ENCODE results near the gene SSPN. TPM values are rescaled to one million over a fixed set of nuclear protein-coding genes. Genes with fewer than 3 reads are reported as not detected.

The SSPN gene
- total and polyA plus RNA-seq, 4 donors: 1.2 to 11.4 (median 6.2) TPM

DNA sequence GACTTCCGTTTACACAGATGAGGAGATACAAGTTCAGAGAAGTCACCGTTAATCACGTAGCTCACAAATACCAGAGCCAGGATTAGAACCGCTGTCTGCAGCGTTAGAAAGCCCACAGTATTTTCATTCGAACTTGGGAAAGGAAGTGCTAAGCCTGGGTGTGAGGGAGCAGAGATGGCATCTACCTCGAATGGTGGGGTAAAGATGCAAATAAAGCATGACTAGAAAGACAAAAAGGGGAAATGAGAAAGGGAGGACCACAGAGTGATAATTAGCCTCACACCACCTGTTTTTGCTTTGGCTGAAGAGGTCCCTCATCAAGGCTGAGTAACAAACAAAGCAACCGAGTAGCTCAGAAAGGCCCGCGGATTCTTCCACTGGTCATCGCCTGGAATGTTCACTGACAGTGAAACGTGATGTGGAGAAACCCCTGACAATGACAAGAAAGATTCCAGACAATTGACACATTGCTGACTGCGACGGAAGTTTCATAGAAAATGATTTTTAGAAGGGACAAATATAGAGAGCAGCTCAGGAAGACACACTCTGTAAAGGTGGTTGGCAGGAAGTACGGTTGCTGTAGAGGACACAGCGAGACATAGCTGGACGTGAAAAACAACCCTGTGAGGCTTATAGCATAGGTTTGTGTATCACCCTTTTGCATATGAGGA, 39.0 kb upstream of the SSPN start:
- Histone ChIP-seq H3K27me3 (ENCODE audit: control insufficient read depth in 3 of 3, insufficient read depth in 3 of 3, low read length in 2 of 3) (no peaks in the 10 kb centered on the region), H3K9ac (ENCODE audit: insufficient read depth in 1 of 2, low read length in 2 of 2) (no peak overlapping the region), H3K4me3 (no peak overlapping the region), H3K4me1 (ENCODE audit: control insufficient read depth in 5 of 5, insufficient read depth in 5 of 5, low read length in 5 of 5) (peaks cover 0 to 9% (median 0%) of the 10 kb centered on the region in 5 donors), H3K27ac (ENCODE audit: low read depth in 1 of 2, low read length in 1 of 2) (no peak overlapping the region), H3K9me3 (ENCODE audit: control insufficient read depth in 4 of 4, insufficient read depth in 3 of 4, low read length in 3 of 4) (no peaks in the 10 kb centered on the region), H3K36me3 (ENCODE audit: control insufficient read depth in 4 of 4, insufficient read depth in 4 of 4, low read length in 4 of 4) (no peaks in the 10 kb centered on the region)
- TF ChIP-seq, protein P1, sequence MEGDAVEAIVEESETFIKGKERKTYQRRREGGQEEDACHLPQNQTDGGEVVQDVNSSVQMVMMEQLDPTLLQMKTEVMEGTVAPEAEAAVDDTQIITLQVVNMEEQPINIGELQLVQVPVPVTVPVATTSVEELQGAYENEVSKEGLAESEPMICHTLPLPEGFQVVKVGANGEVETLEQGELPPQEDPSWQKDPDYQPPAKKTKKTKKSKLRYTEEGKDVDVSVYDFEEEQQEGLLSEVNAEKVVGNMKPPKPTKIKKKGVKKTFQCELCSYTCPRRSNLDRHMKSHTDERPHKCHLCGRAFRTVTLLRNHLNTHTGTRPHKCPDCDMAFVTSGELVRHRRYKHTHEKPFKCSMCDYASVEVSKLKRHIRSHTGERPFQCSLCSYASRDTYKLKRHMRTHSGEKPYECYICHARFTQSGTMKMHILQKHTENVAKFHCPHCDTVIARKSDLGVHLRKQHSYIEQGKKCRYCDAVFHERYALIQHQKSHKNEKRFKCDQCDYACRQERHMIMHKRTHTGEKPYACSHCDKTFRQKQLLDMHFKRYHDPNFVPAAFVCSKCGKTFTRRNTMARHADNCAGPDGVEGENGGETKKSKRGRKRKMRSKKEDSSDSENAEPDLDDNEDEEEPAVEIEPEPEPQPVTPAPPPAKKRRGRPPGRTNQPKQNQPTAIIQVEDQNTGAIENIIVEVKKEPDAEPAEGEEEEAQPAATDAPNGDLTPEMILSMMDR (IDR thresholded peaks at IDR 0.05; ENCODE audit: control extremely low read depth, extremely low read depth): no peak
- ATAC-seq (ENCODE audit: insufficient read depth, low FRiP score) (no peak), DNase-seq (no peak)
- 76 to 80% methylated on average over 17 of the region's 17 CpGs for WGBS, 2 donors

DNA sequence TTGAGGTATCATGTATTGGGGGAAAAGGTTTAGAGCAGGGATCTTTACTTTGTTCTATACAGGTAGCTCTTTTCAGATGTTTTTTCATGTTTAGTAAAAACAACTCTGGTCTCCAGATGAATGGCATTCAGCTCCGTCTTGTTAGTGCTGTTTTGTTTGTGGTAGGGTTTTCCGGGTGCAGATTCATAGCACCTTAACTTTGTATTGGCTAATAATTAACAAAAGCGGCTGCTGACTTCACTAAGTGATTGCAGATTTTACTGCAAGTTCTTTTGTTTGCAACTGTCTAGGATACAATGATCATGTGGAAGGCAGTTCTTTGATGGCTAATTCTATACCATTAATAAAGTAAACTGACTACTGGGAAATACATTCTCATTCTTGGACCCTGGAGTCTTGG, 38.4 kb upstream of the SSPN start:
- ATAC-seq (ENCODE audit: insufficient read depth, low FRiP score) (no peak), DNase-seq (no peak)
- Histone ChIP-seq H3K9ac (ENCODE audit: insufficient read depth in 1 of 2, low read length in 2 of 2) (no peak overlapping the region), H3K27me3 (ENCODE audit: control insufficient read depth in 3 of 3, insufficient read depth in 3 of 3, low read length in 2 of 3) (no peaks in the 10 kb centered on the region), H3K27ac (ENCODE audit: low read depth in 1 of 2, low read length in 1 of 2) (no peak overlapping the region), H3K36me3 (ENCODE audit: control insufficient read depth in 4 of 4, insufficient read depth in 4 of 4, low read length in 4 of 4) (no peaks in the 10 kb centered on the region), H3K9me3 (ENCODE audit: control insufficient read depth in 4 of 4, insufficient read depth in 3 of 4, low read length in 3 of 4) (no peaks in the 10 kb centered on the region), H3K4me3 (no peak overlapping the region), H3K4me1 (ENCODE audit: control insufficient read depth in 5 of 5, insufficient read depth in 5 of 5, low read length in 5 of 5) (peaks cover 0 to 7% (median 0%) of the 10 kb centered on the region in 5 donors)
- TF ChIP-seq, protein P1 (IDR thresholded peaks at IDR 0.05; ENCODE audit: control extremely low read depth, extremely low read depth): no peak
- 53 to 63% methylated on average over 3 of the region's 3 CpGs for WGBS, 2 donors

DNA sequence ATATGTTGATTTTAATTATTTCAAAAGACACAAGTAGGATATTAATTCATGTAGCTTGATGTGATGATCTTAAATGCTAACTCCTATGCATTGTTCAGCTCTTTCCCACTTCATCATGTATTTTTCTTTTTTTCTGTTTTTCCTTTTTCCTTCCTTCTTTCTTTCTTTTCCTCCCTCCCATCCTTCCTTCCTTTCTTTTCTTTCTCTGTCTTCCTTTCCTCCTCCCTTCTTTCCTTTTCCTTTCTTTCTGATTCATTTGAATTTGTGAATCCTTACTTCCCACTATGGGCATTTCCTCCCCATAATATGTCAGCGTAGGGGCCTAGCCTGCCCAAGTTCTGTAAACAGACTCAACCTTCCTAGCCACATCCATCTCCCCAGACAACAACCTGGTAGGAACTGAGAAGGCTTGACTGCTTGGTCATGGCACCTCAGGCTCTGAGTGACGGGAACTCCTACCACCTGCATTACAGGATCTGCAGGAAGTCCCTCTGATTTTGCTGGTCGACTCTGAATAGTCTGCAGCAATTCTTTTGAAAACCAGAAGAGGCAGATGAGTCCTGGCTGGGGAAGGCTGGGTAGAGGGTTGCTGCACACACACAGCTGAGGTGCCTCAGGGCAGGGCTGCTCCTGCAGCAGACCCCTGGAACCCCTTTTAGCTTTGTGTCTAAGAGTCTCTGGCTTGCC, 37.2 kb upstream of the SSPN start:
- TF ChIP-seq, protein P1 (IDR thresholded peaks at IDR 0.05; ENCODE audit: control extremely low read depth, extremely low read depth): no peak

More for the DNA sequence above, 37.2 kb upstream of the SSPN start:
- H3K27me3 ChIP-seq (ENCODE audit: control insufficient read depth in 3 of 3, insufficient read depth in 3 of 3, low read length in 2 of 3): no peaks in the 10 kb centered on the region
- H3K27ac ChIP-seq (ENCODE audit: low read depth in 1 of 2, low read length in 1 of 2): no peak overlapping the region
- no peak for ATAC-seq (ENCODE audit: insufficient read depth, low FRiP score)
- WGBS, 2 donors: 66 to 67% methylated on average over 3 of the region's 3 CpGs
- H3K9ac ChIP-seq (ENCODE audit: insufficient read depth in 1 of 2, low read length in 2 of 2): no peak overlapping the region
- H3K4me1 ChIP-seq (ENCODE audit: control insufficient read depth in 5 of 5, insufficient read depth in 5 of 5, low read length in 5 of 5): peaks cover 0 to 7% (median 0%) of the 10 kb centered on the region in 5 donors
- H3K36me3 ChIP-seq (ENCODE audit: control insufficient read depth in 4 of 4, insufficient read depth in 4 of 4, low read length in 4 of 4): no peaks in the 10 kb centered on the region
- no peaks in the 10 kb centered on the region for H3K9me3 ChIP-seq (ENCODE audit: control insufficient read depth in 4 of 4, insufficient read depth in 3 of 4, low read length in 3 of 4)
- no peak overlapping the region for H3K4me3 ChIP-seq
- no peak for DNase-seq

Data from lung (tissue), 12 donors.